ENCODE results near the gene TRIO. TPM values are rescaled to one million over a fixed set of nuclear protein-coding genes. Genes with fewer than 3 reads are reported as not detected.
"Not testable (repeated sequence)": the region's sequence is repeated elsewhere in the genome, so short reads cannot be mapped to it uniquely, and the experiment has no call there.

TRIO gene
- total RNA-seq, 2 experiments from 2014 or later: 3.7 to 4.2 TPM

DNA sequence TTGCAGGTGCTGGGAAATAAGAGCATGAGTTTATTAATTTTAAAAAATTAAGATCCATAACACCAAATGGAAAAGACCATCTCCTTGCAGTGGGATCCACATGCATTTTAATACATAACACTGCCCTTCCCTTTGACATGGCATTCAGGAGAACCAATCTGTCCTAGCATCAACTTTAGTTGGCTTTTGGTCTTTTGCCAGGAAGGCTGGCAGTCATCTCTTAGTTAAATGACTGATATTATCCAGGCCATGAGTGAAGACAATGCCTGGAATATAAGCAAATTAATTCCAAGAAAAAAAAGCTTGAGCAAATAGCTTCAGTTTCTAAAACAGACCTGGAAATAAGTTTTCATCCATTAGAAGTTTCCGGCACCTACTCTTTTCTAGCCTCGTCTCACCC, 383.4 kb downstream of the TRIO start:
- ChIA-PET POLR2A (no interaction called here), CTCF (no interaction called here)

DNA sequence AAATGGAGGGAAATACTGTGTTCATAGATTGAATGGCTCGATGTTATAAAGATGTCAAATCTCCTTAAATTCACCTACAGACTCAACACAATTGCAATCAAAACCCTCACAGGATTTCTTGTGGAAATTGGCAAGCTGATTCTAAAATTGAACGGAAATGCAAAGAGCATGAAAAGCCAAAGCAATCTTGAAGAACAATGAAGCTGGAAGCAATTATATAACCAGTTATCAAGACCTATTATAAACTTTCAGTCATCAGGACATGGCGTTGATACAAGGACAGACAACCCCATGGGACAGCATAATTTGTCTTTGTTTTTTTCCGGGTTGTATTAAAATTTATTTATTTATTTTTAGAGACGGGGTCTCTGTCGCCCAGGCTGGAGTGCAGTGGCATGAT, 385.0 kb downstream of the TRIO start:
- ChIA-PET CTCF (no interaction called here), POLR2A (no interaction called here)

DNA sequence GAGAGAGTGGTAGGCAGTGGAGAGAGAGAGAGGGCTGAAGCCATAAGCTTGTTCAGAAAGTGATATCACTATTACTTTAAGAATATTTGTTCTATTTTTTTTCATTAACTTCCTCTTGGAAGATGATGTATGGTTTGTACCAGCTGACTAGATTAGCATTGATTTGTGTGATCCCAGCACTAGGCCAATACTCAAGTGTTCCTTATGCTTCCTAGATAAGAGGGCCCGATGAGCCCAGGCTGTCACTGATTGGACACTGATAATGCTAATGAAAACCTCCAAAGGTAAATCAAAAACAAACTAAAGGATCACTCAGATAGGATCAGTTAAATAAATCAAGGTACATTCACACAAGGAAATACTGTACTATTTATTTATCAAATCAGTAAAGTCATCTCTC, 385.8 kb downstream of the TRIO start:
- ChIA-PET POLR2A (no interaction called here), CTCF (no interaction called here)

DNA sequence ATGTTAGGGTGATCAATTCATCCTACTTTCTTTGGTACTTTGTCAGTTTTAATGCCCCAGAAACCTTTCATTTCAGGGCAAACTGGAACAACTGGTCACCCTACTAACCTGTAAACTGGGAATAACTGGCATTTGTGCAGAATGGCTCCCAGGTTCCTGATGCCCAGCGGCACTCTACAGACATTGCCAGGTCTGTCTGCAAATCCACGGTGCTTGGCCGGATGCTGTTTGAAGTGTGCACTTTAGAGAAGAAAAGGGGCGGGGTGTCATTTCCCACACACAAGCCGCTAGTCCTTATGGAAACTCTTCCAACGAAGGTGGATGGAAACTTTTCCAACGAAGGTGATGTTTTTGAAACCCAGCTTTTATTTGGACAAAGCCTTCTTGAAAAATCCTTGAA, 388.5 kb downstream of the TRIO start:
- ChIA-PET CTCF (interaction anchor here (0.7 kb wide), 1 partner anchor 94 kb away, joined by 3 read pairs; no protein-coding TSS in a partner anchor), POLR2A (no interaction called here)

DNA sequence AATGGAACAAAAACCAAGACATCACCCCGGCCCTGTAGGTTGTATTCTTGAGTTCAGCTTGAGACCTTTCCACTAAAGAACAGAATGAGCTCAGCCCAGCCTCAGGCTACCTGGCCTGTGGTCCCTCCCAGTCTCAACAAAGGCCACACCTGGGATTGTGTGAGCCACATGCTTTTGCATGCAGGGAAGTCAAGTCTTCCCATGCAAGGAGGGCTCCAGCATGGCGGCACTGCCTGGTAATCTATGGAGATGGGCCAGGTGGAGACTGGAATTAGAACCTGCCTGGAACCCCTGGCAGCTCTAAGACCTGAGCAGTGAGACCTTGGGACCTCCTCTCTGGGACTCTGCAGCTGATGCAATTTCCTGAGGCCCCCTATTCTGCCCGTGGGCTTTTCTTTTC, 389.0 kb downstream of the TRIO start:
- CTCF ChIA-PET: interaction anchor here (0.7 kb wide), 1 partner anchor 95 kb away, joined by 3 read pairs; no protein-coding TSS in a partner anchor
- POLR2A ChIA-PET: no interaction called here

DNA sequence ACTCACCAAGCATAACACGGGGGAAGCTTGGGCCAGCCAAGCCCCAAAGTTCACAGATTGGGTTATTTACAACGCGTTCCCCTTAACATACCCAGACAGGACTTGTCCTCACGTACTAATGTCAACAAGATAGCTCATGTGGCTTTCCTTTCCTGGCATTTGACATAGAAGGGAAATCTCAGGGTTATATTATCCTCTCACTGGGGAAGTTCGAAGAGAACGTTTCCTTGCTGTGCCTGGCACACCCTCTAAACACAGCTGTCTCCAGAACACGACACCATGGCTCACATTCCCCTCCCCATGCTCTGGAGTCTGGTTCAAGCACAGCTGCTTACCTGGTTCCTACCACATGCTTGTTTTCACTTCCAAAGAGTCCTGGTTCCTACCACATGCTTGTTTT, 391.6 kb downstream of the TRIO start:
- POLR2A ChIA-PET: no interaction called here
- CTCF ChIA-PET: interaction anchor here (1.4 kb wide), 1 partner anchor 10 kb away, joined by 3 read pairs; no protein-coding TSS in a partner anchor

DNA sequence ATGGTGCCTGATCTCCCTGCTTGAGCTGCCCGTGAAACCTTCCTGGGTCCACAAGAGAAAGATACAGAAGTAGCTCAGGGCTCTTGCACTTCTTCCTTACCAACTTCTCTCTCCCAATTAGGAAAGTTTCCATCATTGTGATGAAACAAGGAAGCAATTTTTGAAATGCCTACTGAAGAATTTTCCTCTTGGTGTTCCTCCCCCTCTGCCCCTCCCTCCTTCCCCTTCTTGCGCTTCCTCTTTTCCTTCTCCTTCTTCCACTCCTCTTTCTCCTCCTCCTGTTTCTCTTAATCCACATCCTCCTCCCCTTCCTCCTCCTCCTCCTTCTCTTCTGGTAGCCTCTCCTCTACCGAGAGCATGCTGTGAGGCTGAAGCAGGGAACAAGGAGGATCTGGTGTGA, 402.2 kb downstream of the TRIO start:
- POLR2A ChIA-PET: no interaction called here
- CTCF ChIA-PET: interaction anchor here (1.2 kb wide), 1 partner anchor 11 kb away, joined by 3 read pairs; no protein-coding TSS in a partner anchor

DNA sequence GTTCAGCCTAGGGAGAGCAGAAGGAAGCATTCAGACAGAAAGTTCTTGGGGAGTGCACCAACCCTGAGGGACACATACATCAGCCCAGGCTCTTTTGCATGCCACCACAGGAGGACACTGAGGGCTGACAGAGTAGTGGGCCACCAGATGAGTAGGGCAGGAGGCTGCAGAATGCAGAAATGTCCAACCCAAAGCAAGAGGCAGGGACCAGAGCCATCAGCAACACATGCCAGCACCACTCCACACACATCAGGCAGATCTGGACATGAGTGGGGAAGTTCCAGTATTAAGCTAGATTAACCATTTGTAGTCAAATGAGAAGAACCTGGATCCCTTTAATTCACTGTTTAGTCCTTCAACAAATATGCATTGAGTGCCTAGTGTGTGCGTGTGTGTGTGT, 402.7 kb downstream of the TRIO start:
- CTCF ChIA-PET: no interaction called here
- POLR2A ChIA-PET: no interaction called here

DNA sequence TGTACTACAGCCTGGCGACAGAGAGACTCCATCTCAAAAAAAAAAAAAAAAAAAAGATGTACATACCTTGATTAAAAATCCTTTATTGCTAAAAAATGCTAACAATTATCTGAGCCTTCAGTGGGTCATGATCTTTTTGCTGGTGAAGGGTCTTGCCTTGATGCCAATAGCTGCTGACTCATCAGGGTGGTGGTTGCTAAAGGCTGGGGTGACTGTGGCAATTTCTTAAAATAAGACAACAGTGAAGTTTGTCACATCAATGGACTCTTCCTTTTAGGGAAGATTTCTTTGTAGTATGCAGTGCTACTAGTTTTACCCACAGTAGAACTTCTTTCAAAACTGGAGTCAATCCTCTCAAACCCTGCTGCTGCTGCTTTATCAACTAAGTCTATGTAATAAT, 404.5 kb downstream of the TRIO start:
- POLR2A ChIA-PET: interaction anchor here (0.6 to 0.7 kb wide), 2 partner anchors 20 to 427 kb away, joined by 4 to 14 read pairs; no protein-coding TSS in a partner anchor

DNA sequence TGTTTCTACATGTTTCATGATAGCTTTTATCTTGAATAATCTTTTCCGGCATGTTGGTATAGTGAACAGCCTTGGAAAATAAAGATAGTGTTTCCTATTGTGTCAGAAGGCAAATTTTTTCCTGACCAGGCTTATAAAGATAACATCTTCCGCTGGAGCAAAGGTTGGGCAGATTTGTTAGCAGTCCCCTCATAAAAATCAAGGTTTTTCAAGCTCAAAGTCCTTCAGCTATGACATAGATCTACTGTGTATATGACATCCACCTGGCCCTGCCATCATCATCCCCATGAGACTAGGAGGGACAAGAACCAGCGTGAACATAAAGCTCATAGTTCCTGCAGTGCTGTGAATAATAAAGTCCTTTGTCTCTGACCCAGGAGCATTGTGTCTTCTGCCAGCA, 408.1 kb downstream of the TRIO start:
- CTCF ChIA-PET: no interaction called here
- POLR2A ChIA-PET: no interaction called here

More for the DNA sequence above, 404.5 kb downstream of the TRIO start:
- CTCF ChIA-PET: no interaction called here

DNA sequence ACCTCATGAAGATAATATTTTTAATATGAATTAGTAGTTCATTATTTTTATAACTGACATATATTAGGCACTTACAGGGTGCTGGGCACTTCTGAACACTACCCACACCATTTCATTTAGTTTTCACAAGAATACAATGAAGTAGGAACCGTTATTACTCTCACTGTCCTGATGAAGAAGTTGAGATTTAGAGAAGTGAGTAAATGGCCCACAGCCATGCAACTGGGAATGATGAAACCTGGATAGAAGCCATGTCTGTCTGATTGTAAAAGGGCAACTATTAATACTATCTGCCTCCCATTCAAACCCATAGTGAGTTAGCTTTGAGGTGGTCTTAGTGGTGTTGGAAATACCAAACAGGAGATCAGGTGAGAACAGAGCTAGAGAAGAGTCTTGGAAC, 408.9 kb downstream of the TRIO start:
- ChIA-PET CTCF (no interaction called here), POLR2A (no interaction called here)

DNA sequence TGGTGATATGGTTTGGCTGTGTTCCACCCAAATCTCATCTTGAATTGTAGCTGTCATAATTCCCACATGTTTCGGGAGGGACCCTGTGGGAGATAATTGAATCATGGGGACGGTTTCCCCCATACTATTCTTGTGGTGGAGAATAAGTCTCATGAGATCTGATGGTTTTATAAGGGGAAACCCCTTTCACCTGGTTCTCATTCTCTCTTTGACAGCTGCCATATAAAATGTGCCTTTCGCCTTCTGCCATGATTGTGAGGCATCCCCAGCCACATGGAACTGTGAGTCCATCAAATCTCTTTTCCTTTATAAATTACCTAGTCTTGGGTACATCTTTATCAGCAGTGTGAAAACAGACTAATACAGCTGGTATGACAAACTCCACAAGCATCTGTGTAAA, 411.1 kb downstream of the TRIO start:
- POLR2A ChIA-PET, CTCF ChIA-PET: not testable (repeated sequence)

DNA sequence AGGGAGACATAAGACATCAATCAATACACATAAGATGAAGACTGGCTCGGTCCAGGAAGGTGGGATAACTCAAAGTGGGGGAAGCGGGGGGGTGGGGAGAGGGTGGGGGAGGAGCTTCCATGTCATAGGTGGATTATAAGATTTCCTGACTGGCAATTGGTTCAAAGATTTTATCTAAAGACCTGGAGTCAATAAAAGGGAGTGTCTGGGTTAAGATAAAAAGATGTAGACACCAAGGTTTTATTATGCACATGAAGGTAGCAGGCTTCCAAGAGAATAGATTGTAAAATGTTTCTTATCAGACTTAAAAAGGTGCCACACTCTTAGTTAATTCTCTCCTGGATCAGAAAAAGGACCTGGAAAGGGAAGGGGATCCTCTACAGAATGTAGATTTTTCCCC, 412.9 kb downstream of the TRIO start:
- CTCF ChIA-PET: no interaction called here

DNA sequence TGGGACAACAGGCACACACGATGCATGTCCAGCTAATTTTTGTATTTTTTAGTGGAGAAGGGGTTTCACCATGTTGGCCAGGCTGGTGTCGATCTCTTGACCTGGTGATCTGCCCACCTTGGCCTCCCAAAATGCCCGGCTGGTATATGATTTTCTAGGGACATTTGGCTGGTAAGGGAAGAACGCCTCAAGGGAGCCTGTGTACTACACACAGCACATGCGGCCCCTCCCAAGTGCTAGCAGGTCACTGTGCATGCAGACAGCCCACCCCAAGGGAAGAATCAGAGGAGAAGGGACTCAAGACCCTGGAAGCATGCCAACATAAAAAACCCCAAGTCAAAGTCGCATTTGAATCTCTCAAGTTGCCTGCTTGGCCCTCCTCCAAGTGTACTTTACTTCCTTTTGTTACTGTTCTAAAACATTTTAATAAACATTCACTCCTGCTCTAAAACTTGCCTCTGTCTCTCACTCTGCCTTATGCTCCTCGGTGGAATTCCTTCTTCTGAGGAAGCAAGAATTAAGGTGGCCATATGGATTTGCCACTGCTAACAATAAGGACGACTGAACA, 414.1 kb downstream of the TRIO start:
- POLR2A ChIA-PET: no interaction called here
- CTCF ChIA-PET: no interaction called here

More for the DNA sequence above, 412.9 kb downstream of the TRIO start:
- POLR2A ChIA-PET: no interaction called here

DNA sequence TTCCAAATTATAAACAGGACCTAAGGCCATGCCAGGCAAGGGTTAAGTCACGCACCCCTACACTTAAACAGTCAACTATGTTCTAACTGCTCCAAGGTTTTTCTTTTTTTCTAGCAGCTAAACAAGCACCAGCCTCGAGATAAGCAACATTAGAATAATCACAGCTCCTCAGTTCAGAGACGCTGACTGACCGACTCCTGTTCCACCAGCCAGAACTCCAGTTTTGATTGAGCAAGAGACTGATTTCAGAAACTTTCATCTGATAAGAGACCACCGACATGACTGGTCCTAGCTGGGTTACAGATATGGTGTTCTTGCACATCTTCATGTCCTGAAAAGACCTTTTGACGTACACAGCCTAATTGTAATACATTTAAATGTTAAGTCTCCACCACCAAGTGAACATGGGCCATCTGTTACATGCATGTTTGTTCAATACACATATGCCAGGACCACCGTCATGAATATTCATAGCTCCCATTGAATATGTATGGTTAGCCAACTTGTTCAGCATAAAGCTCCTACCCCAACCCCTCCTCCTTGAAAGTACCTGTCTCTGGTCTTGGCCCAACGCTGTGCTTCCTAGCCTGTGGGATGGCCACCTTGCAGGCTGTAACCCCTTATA, 414.8 kb downstream of the TRIO start:
- ChIA-PET CTCF (no interaction called here), POLR2A (no interaction called here)

Other genes with a start within 250 kb of the TRIO start
- gene DNAH5, start 198.7 kb upstream of the TRIO start, total RNA-seq: not detected